IMR-90 (cell line): ENCODE measurements around the gene SHOX.

Experiments used
- BHLHE40 ChIP-seq: fragments of 150-350 bp; IDR thresholded peaks from 2 replicates; pipeline ENCODE4 v1.6.1; 2016; ENCODE audit warnings: mild to moderate bottlenecking, low read depth, low read length
- CTCF ChIP-seq: conservative IDR thresholded peaks from 2 replicates; pipeline ENCODE4 v1.5.1; 2012; ENCODE audit warnings: mild to moderate bottlenecking, low read depth, low read length, improper control_type of control experiment
- ELK1 ChIP-seq: fragments of 150-350 bp; IDR thresholded peaks from 2 replicates; pipeline ENCODE4 v1.6.1; 2016; ENCODE audit warnings: low read depth, mild to moderate bottlenecking, low read length, moderate library complexity, borderline replicate concordance
- POLR2A ChIP-seq: IDR thresholded peaks from 2 replicates; pipeline ENCODE4 v1.6.1; 2012; ENCODE audit warnings: mild to moderate bottlenecking, low read depth, low read length
- RCOR1 ChIP-seq: IDR thresholded peaks from 2 replicates; pipeline ENCODE4 v1.6.1; 2012; ENCODE audit warnings: mild to moderate bottlenecking, low read length, improper control_type of control experiment; ENCODE audit not compliant: insufficient replicate concordance
- RFX5 ChIP-seq: IDR thresholded peaks from 2 replicates; pipeline ENCODE4 v1.8.0; 2012; ENCODE audit warnings: low read depth, mild to moderate bottlenecking, low read length, moderate library complexity
- SMC3 ChIP-seq: fragments of 150-350 bp; IDR thresholded peaks from 2 replicates; pipeline ENCODE4 v1.6.1; 2016; ENCODE audit warnings: low read depth, mild to moderate bottlenecking, antibody characterized with exemption, low read length, moderate library complexity

GRCh38 chrX:646796-647195 is 16.2 kb downstream of the SHOX start:
- TF ChIP-seq CTCF (no peak), BHLHE40 (no peak), RFX5 (no peak), RCOR1 (no peak), ELK1 (no peak), POLR2A (no peak), SMC3 (no peak)
